Measurements from ENCODE around the gene HOXC12. TPM values are rescaled to one million over a fixed set of nuclear protein-coding genes. Genes with fewer than 3 reads are reported as not detected.

Gene HOXC12
- total RNA-seq, 1 experiment from 2014 or later = not detected

DNA sequence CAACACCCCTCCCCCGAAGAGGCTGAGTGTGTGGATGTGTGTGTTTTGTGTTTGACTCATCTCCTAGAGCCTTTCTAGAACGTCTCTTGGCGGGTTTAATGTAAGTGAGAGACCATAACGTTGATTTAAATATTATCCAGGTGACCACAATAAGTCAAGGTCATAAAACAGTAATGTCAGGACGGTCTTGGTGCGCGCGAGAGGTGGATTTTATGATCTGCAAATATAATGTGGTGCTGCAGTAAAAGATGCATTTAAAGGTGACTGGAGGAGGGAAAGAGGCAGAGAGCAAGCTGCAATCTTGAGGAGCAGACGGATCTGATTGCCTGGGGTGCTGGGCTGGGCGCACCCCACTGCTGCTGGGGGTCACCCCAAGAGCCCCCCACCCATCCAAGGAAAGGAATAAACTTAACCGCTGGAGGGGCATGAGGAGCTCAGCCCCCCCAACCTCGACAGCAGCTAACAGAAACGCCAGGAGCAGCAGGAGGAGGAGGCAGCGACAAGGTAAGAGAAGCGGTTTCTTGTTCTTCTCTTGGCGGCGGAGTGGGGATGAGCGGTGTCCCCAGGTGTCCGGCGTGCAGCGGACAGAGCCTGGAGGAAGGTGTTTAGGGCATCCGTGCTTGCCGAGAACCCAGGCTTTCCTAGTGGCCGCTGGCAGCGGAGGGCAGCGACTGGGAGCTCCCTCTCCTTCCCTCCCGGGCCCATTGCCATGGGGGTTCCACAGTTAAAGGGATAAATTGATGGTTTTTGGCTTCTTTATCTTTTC lies 35.8 kb downstream of the HOXC12 start:
- in situ Hi-C loops (cut with HindIII; ENCODE audit: low sequenced_read_pairs) = no loop called here
- no peak for DNase-seq (ENCODE audit: low spot score)

- in situ Hi-C loops (cut with HindIII; ENCODE audit: low sequenced_read_pairs) = no loop called here
- DNase-seq (ENCODE audit: low spot score) = no peak
These were observed 36.4 kb downstream of the HOXC12 start for GRCh38 chr12:53991077-53991460.

GRCh38 chr12:53992377-53992889 lies 37.7 kb downstream of the HOXC12 start:
- in situ Hi-C loops (cut with HindIII; ENCODE audit: low sequenced_read_pairs) = no loop called here
- no peak for DNase-seq (ENCODE audit: low spot score)

DNA sequence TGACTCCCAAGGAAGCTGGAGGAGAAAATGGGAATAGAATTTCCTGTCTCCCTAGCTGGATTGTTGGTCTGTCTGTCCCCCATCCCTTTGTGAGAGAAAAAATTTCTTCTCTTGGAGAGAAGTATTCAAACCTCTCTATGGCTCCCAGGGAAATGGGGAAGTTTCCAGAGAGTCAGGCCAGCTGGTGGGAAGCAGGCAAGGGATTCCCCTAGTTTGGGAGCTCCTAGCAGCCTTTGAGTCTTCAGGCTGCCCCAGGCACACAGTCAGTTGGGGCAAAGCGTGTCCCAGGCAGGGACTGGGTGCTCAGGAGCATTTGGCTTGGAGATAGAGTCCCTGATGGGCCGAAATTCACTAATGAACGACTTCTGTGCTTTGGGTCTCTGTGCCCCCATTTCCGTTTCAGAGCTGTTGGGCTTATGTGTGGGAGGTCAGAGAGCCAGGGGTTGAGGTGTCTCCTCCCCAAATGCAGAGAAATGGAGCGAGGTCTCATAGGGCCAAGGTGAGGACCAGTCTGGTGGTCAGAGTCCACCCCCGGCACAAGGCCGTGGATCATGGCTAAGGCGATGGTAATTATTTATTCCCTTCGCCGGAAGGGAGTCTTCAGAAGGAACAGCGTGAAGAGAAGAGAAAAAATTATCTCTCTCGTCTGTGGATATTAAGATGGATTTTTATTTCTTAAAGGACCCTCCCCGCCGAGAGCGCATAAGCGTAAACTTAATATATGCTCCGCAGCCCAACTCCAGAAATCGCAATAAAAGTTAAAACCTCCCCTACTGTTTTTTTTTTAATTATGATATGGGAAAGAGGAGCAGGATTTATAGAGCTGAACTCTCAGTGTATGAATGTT lies 38.7 kb downstream of the HOXC12 start:
- DNase-seq (ENCODE audit: low spot score) = no peak
- in situ Hi-C loops (cut with HindIII; ENCODE audit: low sequenced_read_pairs) = no loop called here

DNA sequence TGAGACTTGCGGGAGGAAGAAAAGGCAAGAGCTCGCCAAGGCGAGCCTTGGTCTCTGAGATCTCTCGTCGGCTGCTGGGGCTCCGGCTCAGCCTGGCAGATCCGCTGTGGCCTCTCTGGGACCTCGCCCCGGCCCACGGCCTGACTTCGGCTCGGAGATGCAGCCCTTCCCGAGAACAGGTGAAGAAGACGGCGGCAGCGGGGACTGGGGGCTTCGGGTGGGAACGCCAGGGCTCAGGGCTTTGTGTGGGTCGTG lies 39.2 kb downstream of the HOXC12 start:
- in situ Hi-C loops (cut with HindIII; ENCODE audit: low sequenced_read_pairs) = no loop called here

GRCh38 chr12:53994264-53995001 lies 39.7 kb downstream of the HOXC12 start:
- in situ Hi-C loops (cut with HindIII; ENCODE audit: low sequenced_read_pairs) = no loop called here
- no peak for DNase-seq (ENCODE audit: low spot score)

More for the DNA sequence above, 39.2 kb downstream of the HOXC12 start:
- no peak for DNase-seq (ENCODE audit: low spot score)

- in situ Hi-C loops (cut with HindIII; ENCODE audit: low sequenced_read_pairs) = no loop called here
- DNase-seq (ENCODE audit: low spot score) = no peak
These were observed 40.3 kb downstream of the HOXC12 start for GRCh38 chr12:53995002-53995377.

DNA sequence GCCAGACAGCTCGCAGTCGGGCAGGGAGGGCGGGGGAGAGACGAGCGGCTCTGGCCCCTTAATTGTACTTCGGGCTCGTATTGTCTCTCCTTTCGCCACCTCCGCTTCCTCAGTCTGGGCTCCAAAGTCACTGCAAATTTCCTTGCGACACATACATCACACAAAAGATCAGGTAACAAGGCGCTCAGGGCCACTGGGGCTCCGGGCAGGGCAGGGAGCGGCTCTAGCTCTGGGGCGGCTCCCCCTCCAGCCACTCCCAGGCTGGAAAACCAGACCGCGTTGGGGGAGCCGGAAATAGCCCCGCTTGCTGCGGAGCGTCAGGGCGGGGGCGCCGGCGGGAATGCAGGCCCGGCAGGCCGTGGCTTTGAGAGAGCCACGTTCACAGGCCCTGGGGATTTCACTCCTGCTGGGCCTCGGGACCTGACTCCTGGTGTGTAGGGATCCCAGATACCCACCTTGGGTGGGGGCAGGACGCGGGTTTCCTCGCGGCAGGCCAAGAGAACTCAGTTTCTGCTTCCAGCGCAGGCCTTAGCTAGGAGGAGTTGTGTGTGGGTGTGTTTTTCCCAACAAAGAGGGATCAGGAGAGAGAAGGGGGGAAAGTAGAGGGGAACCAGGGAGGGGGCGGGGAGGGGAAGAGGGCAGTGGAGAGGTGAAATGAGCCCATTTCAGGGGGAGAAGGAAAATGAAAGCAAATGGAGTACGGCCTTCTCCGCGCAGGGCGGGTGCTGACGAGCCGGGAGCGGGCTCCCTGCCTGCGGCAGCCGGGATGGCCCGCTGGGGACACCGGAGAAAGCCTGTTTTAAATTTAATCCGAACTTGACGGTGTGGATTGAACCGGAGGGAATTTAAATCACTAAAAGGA lies 40.9 kb downstream of the HOXC12 start:
- in situ Hi-C loops (cut with HindIII; ENCODE audit: low sequenced_read_pairs) = no loop called here
- DNase-seq (ENCODE audit: low spot score) = no peak

GRCh38 chr12:53996240-53997203 lies 41.8 kb downstream of the HOXC12 start:
- DNase-seq (ENCODE audit: low spot score) = no peak
- in situ Hi-C loops (cut with HindIII; ENCODE audit: low sequenced_read_pairs) = no loop called here

DNA sequence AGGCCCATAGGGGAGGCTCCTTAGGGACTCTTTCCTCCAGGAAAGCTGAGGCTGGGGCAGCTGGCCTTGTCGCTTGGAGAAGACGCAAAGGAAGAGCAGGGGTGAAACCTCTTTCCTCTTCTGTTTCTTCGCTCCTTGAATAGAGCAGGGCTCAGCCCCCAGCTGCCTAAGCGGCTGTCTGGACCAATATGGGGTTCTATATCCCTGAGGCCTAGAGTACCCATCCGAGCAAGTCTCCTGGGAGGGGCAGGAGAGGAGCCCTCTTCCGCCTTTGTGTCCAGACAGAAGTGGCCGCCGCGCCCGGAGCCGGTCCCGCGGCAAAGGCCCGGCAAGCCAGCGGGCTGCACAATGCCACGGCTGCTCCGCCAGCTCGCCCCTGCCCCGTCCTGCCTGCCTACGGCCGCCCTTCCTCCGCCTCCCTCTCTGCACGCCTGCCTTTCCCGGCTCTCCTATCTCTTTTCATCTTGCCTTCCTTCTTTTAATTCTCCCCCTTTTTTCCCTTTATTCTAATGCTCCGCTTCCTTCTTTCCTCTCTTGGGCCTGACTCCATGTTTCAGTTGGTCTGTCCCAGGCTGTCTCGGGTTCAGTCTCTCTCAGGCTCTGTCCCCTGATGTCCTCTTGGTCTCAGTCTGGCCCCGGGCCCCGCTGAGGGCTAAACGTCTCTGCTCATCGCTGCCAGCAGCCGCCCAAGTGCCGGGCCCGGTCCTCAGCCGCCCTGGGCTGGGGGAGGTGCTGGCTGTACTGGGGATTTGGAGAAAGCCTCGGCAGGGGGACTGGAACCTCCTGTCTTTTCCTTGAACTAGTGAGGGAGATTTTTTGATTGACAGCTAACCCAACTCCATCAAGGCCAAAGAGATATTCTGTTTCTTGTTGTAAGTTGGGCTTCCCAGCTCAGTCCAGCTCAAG lies 42.8 kb downstream of the HOXC12 start:
- in situ Hi-C loops (cut with HindIII; ENCODE audit: low sequenced_read_pairs) = no loop called here
- DNase-seq (ENCODE audit: low spot score) = no peak

DNA sequence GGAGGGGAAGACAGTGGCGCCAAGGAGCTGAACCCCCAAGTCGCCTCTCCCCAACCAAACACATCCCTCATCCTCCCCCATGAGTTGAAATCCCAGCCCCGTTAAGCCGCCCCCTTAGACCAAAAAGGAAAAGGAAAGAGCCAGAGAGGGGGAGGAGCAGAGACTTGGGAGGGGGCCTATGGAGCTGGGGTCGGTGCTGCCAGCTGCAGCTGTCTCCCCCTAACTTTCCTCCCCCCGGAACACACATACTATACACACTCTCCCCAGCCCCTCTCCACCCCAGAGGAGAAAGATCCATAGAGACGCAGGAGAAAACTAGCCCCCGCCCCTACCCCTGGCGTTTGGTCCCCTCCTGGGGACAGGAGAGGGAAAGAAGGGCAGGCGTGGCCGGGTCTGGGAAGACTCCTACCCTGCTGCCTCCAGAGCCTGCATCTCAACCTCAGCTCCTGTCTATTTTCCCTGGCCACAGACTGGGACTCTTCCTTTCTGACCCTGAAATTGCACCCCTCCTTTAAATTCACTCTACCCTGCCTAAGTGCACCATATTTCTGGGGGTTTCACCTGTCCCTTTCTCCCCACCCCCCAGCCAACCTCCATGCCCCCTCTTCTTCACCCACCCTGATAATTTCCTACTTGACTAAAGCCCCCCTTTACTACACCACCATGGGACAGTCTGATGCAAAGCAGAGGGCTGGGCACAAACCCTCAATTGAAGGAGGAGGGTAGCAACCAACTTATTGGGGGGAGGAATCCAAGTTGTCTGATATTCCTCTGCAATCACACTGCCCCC lies 43.6 kb downstream of the HOXC12 start:
- DNase-seq (ENCODE audit: low spot score) = no peak
- in situ Hi-C loops (cut with HindIII; ENCODE audit: low sequenced_read_pairs) = no loop called here

GRCh38 chr12:53998900-53999236 lies 44.2 kb downstream of the HOXC12 start:
- in situ Hi-C loops (cut with HindIII; ENCODE audit: low sequenced_read_pairs) = no loop called here
- DNase-seq (ENCODE audit: low spot score) = no peak

- in situ Hi-C loops (cut with HindIII; ENCODE audit: low sequenced_read_pairs) = loop anchor here (25.0 kb wide), 1 partner anchor 188 kb away; the partner anchor contains the start of gene SMUG1
- DNase-seq (ENCODE audit: low spot score) = no peak
These were observed 44.9 kb downstream of the HOXC12 start for GRCh38 chr12:53999559-54000115.

DNA sequence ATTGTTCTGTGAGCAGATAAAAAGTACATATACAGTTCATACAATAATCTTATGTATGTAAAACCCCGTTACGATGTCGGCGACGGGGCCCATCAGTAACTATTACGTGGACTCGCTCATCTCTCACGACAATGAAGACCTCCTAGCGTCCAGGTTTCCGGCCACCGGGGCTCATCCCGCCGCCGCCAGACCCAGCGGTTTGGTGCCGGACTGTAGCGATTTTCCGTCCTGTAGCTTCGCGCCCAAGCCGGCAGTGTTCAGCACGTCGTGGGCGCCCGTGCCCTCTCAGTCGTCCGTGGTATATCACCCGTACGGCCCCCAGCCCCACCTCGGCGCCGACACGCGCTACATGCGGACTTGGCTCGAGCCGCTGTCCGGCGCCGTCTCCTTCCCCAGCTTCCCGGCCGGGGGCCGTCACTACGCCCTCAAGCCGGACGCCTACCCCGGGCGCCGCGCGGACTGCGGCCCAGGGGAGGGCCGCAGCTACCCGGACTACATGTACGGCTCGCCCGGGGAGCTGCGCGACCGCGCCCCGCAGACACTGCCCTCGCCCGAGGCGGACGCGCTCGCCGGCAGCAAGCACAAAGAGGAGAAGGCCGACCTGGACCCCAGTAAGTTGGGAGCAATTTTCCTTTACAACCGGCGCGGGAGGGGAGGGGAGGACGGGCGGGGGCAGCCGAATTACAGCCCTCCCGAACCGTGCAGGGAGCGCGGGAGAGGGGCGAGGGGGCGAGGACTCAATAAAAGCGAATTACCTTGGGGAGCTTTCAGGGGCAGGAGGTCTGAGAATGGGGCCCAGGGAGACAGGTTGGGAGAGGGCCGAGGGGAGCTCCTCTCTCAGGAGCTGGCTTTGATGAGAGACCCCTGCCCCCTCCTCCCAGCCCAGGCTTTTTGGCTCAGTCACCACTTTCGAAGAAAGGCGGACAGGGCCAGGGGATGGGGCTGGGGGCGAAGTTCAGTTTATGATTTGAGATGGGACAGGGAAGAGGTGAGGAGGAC lies 45.7 kb downstream of the HOXC12 start, which contains the start of gene HOXC9:
HOXC9 (plus strand) TSS at position 46 of the 999 bp plus-strand sequence; CDS start at position 74, 28 bp downstream.
- in situ Hi-C loops (cut with HindIII; ENCODE audit: low sequenced_read_pairs) = loop anchor here (25.0 kb wide), 1 partner anchor 187 kb away; the partner anchor contains the start of gene SMUG1
- DNase-seq (ENCODE audit: low spot score) = no peak

Data from G401 (cell line).